ENCODE measurements around the gene ARHGAP22.
"Not testable (repeated sequence)": the region's sequence is repeated elsewhere in the genome, so short reads cannot be mapped to it uniquely, and the experiment has no call there.

Gene ARHGAP22

DNA sequence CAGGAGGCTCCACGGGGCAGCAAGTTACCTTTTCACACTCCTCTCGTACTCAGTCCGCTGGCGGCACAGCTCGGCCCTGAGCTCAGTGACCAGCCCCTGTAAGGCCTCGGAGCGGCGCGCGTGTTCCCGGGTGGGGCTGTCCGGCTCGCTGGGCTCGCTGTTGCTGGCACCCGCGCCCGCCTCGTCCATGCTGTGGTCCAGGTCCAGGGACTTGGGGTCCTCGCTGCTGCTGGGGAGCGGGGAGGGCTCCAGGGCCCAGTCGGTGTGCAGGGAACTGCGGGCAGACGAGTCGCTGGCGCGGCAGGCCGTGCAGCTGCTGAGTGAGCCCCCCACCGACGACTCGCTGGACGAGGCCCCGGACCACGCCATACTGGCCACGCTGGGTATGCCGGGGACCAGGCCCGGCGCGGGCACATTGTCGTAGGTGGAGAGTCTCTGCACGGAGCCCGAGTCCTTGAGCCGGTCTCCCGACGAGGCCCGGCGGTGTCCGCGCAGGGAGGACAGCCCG, 154.6 kb downstream of the ARHGAP22 start:
- no peak for DNase-seq (ENCODE audit: low read depth)

DNA sequence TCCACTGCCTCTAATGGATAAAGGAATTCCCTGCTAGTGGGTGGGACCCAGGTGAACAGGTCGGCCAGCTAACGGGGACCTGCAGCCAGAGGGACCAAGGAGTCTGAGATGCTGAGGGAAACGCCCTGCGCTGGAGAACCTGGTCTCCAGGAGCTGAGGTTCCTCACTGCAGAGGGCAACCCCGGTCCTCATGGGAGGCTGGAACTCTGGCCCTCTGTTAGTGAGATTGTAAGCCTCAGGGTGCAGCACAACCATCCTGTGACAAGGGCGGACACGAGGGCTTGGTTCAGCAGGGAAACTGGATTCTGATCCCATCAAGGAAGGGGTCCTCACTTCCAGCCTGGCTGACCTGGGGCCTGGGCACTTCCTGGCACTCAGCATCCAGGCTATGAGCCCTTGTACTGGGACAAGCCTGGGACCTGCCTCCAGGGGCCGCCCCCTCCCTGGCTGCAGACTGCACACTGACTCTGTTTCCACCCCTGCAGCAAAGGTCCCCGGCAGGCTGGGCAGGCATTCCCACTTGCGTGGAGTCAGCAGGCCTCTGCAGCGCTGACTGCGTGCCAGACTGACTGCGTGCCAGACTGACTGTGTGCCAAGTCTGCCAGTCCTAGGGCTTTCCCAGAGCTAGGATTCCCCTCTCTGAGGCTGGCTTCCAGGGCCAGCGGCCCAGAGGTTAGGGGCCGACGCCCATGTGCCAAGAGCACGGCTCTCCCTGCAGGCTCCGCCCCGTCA, 155.2 kb downstream of the ARHGAP22 start:
- no peak for DNase-seq (ENCODE audit: low read depth)

DNA sequence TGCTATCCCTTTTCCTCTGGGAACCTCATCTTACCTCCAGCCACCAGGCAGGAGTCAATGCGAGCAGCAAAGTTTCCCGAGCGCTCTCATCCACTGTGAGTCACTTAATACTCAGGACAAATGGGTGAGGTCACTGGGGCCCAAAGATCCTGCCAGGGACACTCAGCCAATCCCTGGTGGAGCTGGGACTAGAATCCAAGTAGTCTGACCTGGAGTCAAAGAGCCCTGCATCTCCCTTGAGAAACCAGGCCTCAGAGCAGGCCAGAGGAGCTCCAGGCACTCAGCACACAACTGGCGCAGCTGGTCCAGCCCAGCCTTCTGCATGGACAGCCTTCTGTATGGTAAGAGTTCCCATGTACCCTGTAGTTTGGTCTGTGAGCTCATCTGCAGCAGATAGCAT, 156.1 kb downstream of the ARHGAP22 start:
- DNase-seq (ENCODE audit: low read depth): peak; percentile 42

DNA sequence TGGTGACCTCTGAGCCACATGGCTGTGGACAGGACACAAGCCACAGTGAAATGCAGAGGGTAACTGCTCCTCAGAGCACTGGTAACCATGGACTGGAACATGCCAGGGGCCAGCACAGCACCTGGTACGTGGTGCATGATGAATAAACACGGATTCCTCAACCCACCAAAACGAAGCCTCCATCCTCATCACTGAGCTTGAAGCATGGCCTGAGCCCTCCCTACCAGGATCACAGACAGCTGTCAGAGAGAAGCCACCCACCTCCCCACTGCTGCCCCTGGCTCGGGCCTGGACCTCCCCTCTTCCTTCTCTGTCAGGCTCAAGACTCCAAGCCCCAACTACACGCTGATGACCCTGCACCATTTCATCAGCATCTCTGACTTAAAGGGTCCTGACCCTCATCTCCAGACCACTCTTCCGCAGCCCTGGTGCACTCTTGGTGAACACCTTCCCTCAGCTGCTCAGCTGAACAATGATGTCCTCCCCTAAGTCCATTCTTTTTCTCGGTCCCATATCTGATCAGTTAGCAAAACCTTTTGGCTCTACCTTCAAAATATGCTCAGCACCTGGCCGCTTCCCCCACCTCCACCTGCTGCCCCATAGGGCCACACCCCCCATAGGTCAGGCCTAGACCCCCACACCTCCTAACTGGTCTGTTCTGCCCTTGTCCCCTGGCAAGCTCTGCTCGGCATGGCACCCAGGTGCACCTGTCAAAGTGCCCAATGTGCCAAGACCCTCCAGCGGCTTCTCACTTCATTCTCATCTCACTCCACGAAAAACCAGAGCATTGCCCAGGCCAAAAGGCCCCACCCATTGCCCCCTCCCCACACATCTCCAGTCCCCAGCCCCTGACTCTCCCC, 157.3 kb downstream of the ARHGAP22 start:
- DNase-seq (ENCODE audit: low read depth): no peak

DNA sequence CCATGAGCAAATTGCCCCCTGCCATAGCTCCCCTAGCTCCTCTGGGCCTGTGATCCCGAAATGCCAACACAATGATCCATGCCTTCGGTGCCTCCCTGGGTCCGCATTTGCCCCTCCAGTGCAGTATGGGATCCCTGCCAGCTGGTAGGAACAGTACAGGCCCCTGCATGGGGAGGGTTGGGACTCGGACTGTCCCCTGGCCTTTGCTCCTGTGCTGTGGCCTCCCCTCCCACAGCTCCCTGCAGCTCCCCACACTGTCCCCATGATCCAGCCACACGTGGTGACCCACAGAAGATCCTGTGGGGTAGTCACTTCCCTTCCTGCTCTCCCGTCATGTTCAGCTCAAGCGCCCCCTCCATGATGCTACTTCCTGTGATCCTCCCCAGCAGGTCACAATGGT, 158.1 kb downstream of the ARHGAP22 start:
- DNase-seq (ENCODE audit: low read depth): no peak

DNA sequence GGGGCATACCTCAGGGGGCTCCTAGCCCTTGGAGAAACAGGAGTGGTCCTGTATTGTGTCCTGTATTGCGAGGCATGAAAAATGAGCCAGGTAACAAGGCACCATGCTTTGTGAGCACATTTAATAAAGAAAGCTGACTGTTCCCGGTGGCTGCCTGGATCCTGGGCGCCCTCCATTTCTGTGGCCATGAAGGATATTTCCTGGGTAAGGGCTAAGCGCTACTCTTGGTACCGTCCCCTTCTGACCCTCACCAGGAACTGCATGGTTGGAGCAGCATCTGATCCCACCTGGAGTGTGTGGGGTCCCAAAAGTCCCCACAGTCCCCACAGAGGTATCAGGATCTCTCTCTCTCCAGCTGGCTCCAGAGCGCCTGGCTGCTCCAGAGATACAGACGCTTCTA, 158.9 kb downstream of the ARHGAP22 start:
- DNase-seq (ENCODE audit: low read depth): no peak

DNA sequence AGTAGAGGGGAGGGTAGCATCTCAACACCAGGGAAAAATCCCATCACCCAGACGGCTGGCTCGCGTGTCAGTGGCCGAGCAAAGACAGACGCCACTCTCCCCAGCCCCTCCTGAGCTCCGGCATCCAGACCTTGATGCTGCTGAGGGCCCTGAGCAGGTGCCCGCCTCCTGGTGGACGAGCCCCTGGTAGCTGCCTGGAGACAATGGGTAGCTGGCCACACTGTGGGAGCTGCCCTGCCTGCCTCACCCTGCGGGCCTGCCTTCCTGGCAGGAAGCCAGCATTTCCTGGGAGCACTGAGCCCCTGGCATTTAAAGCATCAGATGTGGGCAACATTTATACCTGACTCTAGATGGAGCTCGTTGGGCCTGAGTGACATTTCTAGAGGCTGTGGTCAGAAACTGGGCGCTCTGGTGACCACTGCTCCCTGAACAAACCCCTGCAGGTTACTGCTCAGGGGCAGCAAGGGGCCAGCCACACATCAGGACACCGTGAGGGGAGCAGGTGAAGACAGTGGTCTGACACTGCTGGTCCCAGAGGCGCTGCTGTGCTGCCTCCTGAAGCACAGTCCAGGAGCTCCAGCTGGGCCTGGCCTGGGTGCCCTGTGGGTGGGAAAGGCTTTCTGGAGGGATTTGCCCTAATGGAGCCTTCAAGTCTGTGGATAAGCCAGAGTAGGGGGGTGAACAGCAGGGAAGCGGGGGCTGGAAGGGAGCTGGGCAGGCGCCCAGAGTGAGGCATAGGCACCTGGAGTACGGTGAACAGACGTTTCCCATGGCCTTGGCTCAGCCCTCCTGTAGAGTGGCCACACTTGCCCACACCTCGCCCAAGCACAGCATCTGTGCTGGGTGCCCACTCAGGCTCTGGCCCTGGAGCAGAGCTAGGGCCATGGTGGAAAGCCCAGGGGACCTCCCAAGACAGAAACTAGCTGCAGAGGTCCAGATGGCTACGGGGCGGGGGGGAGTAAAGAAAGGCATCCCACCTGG, 159.7 kb downstream of the ARHGAP22 start:
- peak; percentile 25 for DNase-seq (ENCODE audit: low read depth)

DNA sequence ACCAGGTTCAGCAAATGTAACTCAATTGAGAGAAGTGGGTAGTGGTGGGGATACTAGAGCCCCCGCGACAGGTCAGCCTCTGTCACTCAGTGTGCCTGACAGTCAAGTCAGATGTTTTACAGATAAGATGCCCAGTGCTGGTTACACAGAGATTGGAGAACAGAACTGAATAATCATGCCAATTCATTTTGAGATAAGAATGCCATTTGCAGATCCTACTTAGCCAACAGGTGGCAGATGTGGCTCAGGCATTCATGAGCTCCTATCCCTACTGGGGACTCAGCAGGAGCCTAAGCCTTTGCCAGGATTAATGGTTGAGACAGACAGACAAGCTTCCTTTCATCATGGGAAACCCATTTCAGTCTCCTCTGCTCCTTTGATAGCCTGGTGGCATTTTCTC, 160.6 kb downstream of the ARHGAP22 start:
- peak; percentile 47 for DNase-seq (ENCODE audit: low read depth)

DNA sequence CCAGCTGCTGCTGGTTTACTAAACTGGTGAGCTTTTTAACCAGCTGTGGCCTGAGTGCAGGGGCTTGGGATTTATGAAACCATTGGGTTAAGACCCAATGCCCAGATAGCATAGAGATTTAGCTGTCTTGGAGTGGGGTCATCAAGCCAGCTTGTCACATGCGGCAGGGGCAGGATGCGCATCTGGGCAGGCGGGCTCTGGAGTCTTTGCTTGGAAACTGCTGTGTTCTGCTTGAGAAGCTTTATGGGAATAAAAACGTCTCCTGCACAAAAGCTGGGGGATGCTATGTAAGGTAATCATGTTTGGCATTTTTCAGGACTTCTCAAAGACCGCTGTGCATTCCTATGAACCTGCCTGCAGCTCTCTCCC, 162.1 kb downstream of the ARHGAP22 start:
- no peak for DNase-seq (ENCODE audit: low read depth)

DNA sequence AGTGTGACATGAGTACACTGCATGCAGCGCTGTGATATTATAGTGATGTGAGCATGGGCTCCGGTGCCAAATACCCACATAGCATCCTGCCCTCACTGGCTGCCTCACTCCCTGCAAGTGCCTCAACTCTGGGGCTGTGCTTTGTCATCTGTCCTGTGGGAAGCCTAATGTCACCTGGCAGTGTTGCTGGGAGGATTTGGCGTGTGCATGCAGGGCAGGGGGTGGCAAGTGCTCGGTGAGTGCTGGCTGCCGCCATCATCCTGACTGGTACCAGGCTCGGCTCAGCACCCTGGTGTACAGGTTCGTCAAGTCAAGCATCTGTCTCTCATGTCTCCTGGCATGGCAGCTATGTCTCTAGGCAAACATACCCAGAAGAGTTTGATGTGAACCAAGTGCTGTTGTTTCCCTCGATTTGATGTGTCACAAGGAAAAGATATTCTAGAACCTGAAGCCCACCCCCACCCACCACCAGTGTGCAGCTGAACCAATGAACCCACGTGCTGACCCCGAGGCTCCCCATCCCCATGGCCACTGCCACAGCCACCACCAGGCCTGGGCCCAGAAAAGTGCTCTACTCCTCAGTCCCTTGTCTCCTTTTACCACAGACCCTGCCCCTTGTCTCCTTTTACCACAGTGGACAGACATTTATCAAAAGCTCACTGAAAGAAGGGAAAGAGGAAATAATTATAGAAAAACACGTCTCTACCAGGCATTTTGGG, 162.6 kb downstream of the ARHGAP22 start:
- DNase-seq (ENCODE audit: low read depth): no peak

DNA sequence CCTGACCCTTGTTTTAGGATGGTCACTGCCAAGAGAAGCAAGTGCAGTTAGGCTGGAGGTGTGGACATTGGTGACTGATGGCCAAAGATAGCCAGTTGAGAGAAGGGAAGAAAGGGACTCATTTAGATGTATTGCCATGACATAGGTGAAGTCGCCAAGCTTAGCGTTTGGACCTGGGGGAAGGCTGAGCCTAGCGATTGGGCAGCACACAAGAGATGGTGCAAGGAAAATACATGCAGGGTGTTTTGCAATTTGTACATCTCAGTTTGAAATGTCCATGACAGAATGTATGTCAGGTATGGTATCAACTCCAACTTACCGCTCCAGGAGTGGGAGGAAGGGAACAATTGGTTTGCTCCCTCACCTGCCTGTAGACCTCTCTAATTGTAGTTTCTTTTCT, 164.1 kb downstream of the ARHGAP22 start:
- no peak for DNase-seq (ENCODE audit: low read depth)

DNA sequence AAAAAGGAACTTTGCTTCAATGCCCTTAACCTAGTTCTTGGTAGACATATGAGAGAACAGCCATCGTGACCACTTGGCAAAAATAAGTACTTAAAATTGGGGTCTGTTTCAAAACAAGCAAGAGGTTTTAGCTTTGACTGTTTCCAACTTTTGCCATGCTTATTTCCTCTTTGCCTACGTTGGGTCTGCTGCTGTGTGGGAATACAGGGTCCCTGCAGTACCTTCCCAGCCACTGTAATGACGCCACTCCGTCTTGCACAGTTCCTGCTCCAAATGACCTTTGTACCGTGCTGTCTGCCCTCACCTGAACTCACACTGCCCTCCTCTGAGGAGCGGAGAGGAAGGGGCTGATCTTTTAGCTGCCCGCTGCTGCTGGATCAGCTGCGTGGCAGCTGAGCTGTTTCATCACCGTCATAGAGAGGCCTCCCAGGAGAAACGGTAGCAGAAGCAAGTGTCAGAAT, 165.3 kb downstream of the ARHGAP22 start:
- peak; percentile 59 for DNase-seq (ENCODE audit: low read depth)

DNA sequence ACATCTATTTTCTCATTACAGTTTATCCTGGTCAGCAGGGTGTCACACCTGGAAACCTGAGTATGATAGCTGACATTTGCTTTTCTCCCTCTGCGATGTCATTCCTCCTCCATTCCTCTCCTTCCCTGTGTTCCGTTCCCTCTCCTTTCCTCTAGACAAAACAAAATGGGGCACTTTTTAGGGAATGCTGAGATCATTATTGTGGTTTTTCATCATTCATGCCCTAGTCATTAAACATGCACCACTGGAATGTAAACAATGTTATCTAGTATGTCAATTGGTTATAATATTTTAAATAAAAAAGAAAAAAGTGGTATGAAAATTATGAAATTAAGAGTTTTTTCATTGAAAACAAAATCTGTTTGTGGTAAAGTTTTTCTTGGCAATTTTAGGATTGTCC, 165.8 kb downstream of the ARHGAP22 start:
- DNase-seq (ENCODE audit: low read depth): peak; percentile 81

DNA sequence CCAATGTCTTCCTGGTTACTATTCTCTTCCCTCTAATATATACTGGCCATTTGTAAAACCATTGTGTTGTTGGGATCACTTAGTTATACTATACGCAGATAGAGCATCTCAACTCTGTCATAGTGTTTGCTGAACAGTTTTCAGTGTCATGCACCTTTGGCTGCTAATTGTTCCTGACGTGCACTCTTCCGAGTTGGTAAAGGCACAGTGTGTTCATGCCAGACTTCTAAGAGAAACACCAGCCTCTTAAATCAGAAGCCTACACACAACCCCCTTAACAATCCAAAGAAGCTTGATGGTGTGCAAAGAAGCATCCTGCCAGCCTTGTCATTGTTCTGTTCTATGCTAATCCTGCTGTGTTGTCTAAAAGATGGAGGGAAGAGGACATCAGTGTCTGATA, 167.3 kb downstream of the ARHGAP22 start:
- DNase-seq (ENCODE audit: low read depth): no peak

DNA sequence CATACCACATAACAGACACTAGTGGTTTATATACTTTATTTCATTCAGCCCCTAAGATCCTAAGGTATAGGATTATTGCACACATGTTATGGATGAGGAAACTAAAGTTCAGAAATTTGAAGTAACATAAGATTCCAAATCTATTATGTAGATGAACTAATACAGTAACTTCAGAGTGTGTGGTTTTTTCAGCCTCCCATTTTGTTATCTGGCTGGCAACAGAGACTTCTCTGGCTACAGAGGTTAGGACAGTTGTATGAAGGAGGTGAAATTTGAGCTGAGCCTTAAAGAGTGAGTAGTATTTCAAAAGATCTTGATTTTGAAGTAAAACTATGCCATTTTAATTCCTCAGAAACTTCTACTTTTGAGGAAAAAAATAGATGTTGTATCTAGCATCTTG, 173.0 kb downstream of the ARHGAP22 start:
- DNase-seq (ENCODE audit: low read depth): peak; percentile 35

DNA sequence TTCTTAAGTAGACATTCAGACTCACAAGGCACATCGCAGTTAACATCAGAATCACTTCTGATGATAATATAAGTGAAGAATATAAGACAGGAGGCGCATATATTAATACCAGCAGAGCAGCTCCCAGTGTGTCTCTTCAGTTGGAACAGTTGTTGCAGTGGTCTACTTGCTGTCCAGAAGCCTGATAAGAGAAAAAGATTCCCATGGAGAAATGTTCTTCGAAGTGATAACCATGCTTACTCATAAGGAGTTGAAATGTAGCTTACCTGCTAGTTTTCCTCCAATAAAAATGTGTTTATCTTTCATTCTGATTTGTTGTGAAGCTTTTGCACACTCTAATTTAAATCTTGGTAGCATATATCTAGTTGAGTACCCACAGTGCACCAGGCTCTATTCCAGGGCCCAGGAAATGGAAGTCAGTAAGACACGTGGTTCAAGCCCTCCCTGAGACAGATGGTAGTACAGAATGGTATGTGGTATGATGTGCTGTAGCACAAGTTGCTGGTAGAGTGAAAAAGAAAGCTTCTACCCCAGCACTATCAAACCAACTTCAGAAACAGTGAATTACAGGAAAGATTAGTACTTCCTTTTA, 174.4 kb downstream of the ARHGAP22 start:
- no peak for DNase-seq (ENCODE audit: low read depth)

DNA sequence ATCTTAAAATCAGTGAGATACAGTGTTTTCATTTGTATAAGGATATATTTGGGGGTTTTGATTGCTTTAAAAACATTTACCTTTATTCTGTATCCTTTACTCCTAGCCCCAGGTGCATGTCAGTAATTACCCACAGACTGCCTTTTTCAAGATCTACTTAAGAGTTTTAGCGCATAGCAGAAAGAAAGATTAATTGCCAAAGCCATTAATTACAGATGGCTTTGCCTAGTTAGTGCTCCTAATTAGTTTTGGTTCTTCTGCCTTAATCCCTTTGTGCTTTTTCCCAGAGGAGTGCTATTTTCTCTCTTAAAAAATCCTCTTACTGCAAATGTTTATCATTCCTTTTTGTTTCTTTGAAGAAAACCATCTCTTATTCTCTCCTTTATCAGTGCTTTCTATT, 175.6 kb downstream of the ARHGAP22 start:
- DNase-seq (ENCODE audit: low read depth): no peak

DNA sequence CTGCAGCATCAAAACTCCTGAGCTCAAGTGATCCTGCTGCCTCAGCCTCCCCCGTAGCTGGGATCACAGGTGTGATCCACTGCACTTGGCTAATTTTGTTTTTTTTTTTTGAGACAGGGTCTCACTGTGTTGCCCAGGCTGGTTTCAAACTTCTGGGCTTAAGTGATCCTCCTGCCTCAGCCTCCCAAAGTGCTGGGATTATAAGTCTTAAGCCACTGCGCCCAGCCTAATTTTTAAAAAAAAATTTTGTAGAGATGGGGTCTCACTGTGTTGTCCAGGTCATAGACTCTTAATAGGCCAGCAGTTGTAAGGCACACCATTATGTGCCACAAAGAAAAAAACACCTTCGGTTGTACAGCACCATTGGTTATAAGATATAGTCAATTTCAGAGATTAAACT, 176.0 kb downstream of the ARHGAP22 start:
- no peak for DNase-seq (ENCODE audit: low read depth)

DNA sequence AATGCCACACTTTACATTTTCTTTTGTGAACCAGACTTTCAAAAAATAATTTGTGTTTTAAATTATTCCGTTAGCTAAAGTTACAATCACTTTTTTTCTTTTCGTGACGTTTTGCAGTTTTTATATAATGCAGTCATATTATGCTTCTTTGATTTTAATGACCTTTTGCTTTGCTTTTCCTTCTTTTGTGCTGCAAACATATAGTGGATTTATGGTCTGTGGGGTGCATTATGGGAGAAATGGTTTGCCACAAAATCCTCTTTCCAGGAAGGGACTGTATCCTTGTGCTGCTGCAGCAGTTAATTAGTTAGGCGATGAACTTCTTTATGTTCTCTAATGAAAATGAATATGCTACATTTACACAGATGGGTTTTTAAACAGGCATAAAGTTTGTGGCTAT, 181.0 kb downstream of the ARHGAP22 start:
- DNase-seq (ENCODE audit: low read depth): no peak

DNA sequence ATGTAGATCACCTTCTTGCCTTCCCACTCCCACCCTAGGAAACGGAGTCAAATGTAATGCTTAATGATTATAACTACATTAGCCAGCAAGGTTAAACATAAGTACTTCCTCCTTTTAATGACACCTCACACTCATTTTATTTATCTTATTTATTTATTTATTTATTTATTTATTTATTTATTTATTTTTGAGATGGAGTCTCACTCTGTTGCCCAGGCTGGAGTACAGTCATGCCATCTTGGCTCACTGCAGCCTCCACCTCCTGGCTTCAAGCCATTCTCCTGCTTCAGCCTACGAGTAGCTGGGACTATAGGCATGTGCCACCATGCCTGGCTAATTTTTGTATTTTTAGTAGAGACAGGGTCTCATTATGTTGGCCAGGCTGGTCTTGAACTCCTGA, 183.0 kb downstream of the ARHGAP22 start:
- not testable (repeated sequence) for DNase-seq (ENCODE audit: low read depth)

DNA sequence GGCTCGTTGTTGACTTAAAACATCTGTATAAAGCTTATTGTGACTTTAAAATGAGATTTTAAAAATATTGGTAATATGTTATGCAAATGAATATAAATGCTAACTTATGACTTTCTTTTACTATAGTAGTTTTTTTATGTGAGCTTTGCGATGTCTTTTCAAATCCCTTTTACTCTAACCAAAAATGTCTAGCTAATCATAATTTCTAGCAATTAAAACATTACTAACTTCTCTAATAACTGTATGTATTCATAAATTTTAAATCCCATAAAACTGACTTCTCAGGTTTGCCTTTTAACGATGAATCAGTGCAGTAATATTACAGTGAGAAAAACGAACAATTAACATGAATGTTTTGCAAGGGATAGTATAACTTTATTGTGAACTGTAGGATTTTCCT, 185.2 kb downstream of the ARHGAP22 start:
- no peak for DNase-seq (ENCODE audit: low read depth)

All from amniotic epithelial cell (primary cell).